Thyroid gland (tissue), 4 donors: ENCODE results near the gene LRP6.

ENCODE experiments used
- CTCF ChIP-seq, 6 experiments: fragments of 200-600 bp in 3 of 6; fragments of 450-650 bp in 3 of 6; sonication (generic) in 3 of 6; IDR thresholded peaks; one replicate each; pipeline ENCODE4 v1.5.1; 2016 to 2019; ENCODE audit warnings: antibody characterized with exemption in 6 of 6, mild to moderate bottlenecking in 2 of 6, inconsistent platforms in 1 of 6, moderate library complexity in 1 of 6
- POLR2A ChIP-seq, 2 donors: fragments of 450-650 bp; IDR thresholded peaks; one replicate each; pipeline ENCODE4 v1.6.1; 2017; ENCODE audit warnings: antibody characterized with exemption in 2 of 2, mild to moderate bottlenecking in 2 of 2, moderate library complexity in 1 of 2

GRCh38 chr12:12099102-12099501 is 167.7 kb downstream of the LRP6 start:
- TF ChIP-seq POLR2A (IDR thresholded peaks at IDR 0.05) = no peak
- no peak for TF ChIP-seq CTCF (IDR thresholded peaks at IDR 0.05)
